Osteoblast (primary cell): ENCODE measurements around the gene WDR19. TPM values are rescaled to one million over a fixed set of nuclear protein-coding genes. Genes with fewer than 3 reads are reported as not detected.

ENCODE experiments used
- DNase-seq: peaks from one replicate; pipeline ENCODE4 v3.0.0; 2011; ENCODE audit warnings: low spot score, mixed read lengths; ENCODE audit not compliant: insufficient read length; ENCODE audit errors: missing footprints
- H2AFZ ChIP-seq: 2 replicates; pipeline ENCODE4 v1.6.0; 2011; ENCODE audit warnings: mild to moderate bottlenecking, low read length
- H3K27ac ChIP-seq: 2 replicates; pipeline ENCODE4 v1.5.1; 2011; ENCODE audit warnings: mild to moderate bottlenecking, low read depth, low read length, moderate library complexity
- H3K27me3 ChIP-seq: 2 replicates; pipeline ENCODE4 v1.6.0; 2012; ENCODE audit warnings: mild to moderate bottlenecking, control low read depth, inconsistent platforms, low read length, moderate library complexity; ENCODE audit not compliant: insufficient read depth
- H3K36me3 ChIP-seq: 2 replicates; pipeline ENCODE4 v1.5.1; 2011; ENCODE audit warnings: mild to moderate bottlenecking, low read length, control low read depth, moderate library complexity; ENCODE audit not compliant: insufficient read depth
- H3K4me1 ChIP-seq: 2 replicates; pipeline ENCODE4 v1.5.1; 2011; ENCODE audit warnings: mild to moderate bottlenecking, low read length, control low read depth, moderate library complexity; ENCODE audit not compliant: insufficient read depth
- H3K4me2 ChIP-seq: 2 replicates; pipeline ENCODE4 v1.6.0; 2011; ENCODE audit warnings: mild to moderate bottlenecking, low read length; ENCODE audit not compliant: insufficient read depth
- H3K4me3 ChIP-seq: fragments of 200-600 bp; sonication (generic); 3 replicates; pipeline ENCODE4 v1.5.1; 2012; ENCODE audit warnings: mild to moderate bottlenecking, low read length, inconsistent platforms; ENCODE audit not compliant: insufficient read depth
- H3K79me2 ChIP-seq: 2 replicates; pipeline ENCODE4 v1.6.0; 2012; ENCODE audit warnings: mild to moderate bottlenecking, low read length, control low read depth, inconsistent platforms; ENCODE audit not compliant: insufficient read depth
- H3K9me3 ChIP-seq: 2 replicates; pipeline ENCODE4 v1.5.1; 2011; ENCODE audit warnings: low read depth, low read length, control low read depth
- H4K20me1 ChIP-seq: 2 replicates; pipeline ENCODE4 v1.6.0; 2012; ENCODE audit warnings: mild to moderate bottlenecking, low read length, control low read depth; ENCODE audit not compliant: insufficient read depth
- CTCF ChIP-seq: IDR thresholded peaks from 2 replicates; pipeline ENCODE4 v1.5.1; 2011; ENCODE audit warnings: mild to moderate bottlenecking, low read depth, low read length, moderate library complexity; ENCODE audit errors: extremely low read depth
- small RNA-seq: library from RNA; depleted of rRNA; stranded (forward); fragments of <200 nt; gene quantifications from one replicate; pipeline ENCODE3, GENCODE V24; 2012
- total RNA-seq: library from RNA; depleted of rRNA; stranded (reverse); fragments of >200 nt; gene quantifications from 2 replicates; pipeline ENCODE4 v1.2.3, GENCODE V29; 2012

The WDR19 gene
- total RNA-seq, 1 donor: 47.0 TPM

- Histone ChIP-seq H3K4me3 (no peak overlapping the region), H3K27ac (no peak overlapping the region), H3K79me2 (peaks cover 26% of the 10 kb centered on the region), H3K4me1 (peaks cover 3% of the 10 kb centered on the region), H3K27me3 (no peaks in the 10 kb centered on the region), H3K9me3 (no peaks in the 10 kb centered on the region), H3K4me2 (no peak overlapping the region), H3K36me3 (no peaks in the 10 kb centered on the region), H2AFZ (no peak overlapping the region), H4K20me1 (no peaks in the 10 kb centered on the region)
- TF ChIP-seq CTCF: no peak
- no peak for DNase-seq
Observed at GRCh38 chr4:39326468-39326977, 144.2 kb downstream of the WDR19 start.

- Histone ChIP-seq H3K9me3 (no peaks in the 10 kb centered on the region), H3K27me3 (no peaks in the 10 kb centered on the region), H3K36me3 (no peaks in the 10 kb centered on the region), H3K4me2 (no peak overlapping the region), H3K4me3 (no peak overlapping the region), H2AFZ (no peak overlapping the region), H3K79me2 (peaks cover 56% of the 10 kb centered on the region), H3K4me1 (no peaks in the 10 kb centered on the region), H3K27ac (no peak overlapping the region), H4K20me1 (no peaks in the 10 kb centered on the region)
- no peak for DNase-seq
- TF ChIP-seq CTCF: no peak
Observed at GRCh38 chr4:39330353-39330752, 148.0 kb downstream of the WDR19 start.

GRCh38 chr4:39331191-39331590 lies 148.9 kb downstream of the WDR19 start:
- no peak overlapping the region for H3K4me3 ChIP-seq
- TF ChIP-seq CTCF: no peak
- H3K27ac ChIP-seq: no peak overlapping the region
- no peak overlapping the region for H2AFZ ChIP-seq
- no peaks in the 10 kb centered on the region for H3K27me3 ChIP-seq
- DNase-seq: no peak
- H4K20me1 ChIP-seq: no peaks in the 10 kb centered on the region
- H3K4me2 ChIP-seq: no peak overlapping the region
- no peaks in the 10 kb centered on the region for H3K4me1 ChIP-seq
- no peaks in the 10 kb centered on the region for H3K36me3 ChIP-seq
- H3K79me2 ChIP-seq: peaks cover 62% of the 10 kb centered on the region
- no peaks in the 10 kb centered on the region for H3K9me3 ChIP-seq

Small RNAs within 50 kb of the gene (small RNA-seq; reads per million reads assigned to genes)
- gene RNU6-32P: not detected

Other genes starting within 250 kb of the WDR19 start
- under 0.01 TPM in 1 of 2 replicates, not detected in the other for gene TMEM156, start 150.1 kb upstream of the WDR19 start, total RNA-seq
- 65.1 and 95.5 TPM in 2 replicates for gene KLHL5, start 120.3 kb upstream of the WDR19 start, total RNA-seq
- gene RFC1, start 183.8 kb downstream of the WDR19 start, total RNA-seq: 49.9 and 54.5 TPM in 2 replicates
- gene KLB, start 224.4 kb downstream of the WDR19 start, total RNA-seq: not detected in 2 replicates